Measurements from ENCODE around the gene SEMA6D.

- TF ChIP-seq EZH2 (IDR thresholded peaks at IDR 0.05; ENCODE audit: borderline replicate concordance, insufficient read depth, low read length, poor library complexity, severe bottlenecking): no peak
- TF ChIP-seq CTCF (IDR thresholded peaks at IDR 0.05; ENCODE audit: poor library complexity, severe bottlenecking): no peak
Observed at GRCh38 chr15:47707391-47707790, 9.9 kb upstream of the SEMA6D start.
